Measurements from ENCODE around the gene LINGO3.

Gene LINGO3

DNA sequence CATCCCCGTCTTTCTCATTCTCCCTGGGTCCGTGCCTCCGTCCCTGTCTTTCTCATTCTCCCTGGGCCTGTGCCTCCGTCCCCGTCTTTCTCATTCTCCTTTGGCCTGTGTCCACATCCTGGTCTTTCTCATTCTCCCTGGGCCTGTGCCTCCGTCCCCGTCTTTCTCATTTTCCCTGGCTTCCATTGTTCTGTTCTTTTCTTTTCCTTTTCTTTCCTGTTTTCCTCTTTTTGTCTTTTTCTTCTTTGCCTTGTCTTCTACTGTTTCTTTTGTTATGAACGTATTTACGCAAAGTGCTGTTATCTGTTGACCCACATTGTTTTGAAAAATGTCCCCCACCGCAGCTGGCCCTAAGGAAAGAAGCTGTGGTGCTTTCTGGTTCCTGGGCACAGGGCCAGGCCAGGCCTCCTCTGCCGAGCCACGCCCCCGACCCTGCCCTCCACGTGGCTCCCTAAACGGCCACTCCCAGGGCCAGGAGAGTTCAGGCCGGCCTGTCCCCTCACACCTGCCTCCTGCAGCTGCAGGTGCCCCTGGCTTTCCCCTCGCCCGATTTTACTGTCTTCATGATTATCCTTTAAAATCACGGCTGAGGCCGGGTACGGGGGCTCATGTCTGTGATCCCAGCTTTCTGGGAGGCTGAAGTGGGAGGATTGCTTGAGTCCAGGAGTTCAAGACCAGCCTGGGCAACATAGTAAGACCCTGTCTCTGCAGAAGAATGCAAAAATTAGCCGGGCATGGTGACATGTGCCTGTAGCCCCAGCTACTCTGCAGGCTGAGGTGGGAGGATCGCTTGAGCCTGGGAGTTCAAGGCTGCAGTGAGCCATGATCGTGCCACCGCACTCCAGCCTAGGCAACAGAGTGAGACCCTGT lies 38.1 kb upstream of the LINGO3 start:
- Histone ChIP-seq H3K36me3 (ENCODE audit: insufficient read depth, low read length) (peaks cover 10% of the 10 kb centered on the region), H3K9ac (ENCODE audit: low read depth, low read length) (no peak overlapping the region), H3K27me3 (ENCODE audit: control insufficient read depth, insufficient read depth, low read length) (no peaks in the 10 kb centered on the region), H3K4me1 (ENCODE audit: control insufficient read depth, insufficient read depth, low read length) (no peaks in the 10 kb centered on the region), H3K4me3 (ENCODE audit: low read length) (no peak overlapping the region), H3K9me3 (replicated peaks; ENCODE audit: low read length) (no peaks in the 10 kb centered on the region), H3K4me2 (ENCODE audit: low read length) (no peak overlapping the region)

DNA sequence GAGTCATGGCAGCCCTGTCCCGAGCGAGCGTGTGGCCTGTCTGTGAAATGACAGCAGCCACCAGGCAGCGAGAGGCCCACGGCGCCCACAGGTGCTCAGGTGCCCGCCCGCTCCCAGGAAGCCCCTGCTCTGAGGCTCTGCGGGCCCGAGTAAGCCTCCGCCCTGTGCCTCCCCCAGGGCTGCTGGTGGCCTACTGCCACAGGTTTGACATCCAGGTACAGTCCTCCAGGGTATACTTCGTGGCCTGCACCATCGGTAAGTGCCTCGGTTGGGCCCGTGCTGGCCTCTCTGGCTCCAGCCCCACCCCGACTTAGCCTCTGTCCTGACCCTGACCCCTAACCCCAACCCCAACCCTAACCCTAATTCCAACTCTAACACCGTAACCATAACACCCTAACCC lies 37.1 kb upstream of the LINGO3 start:
- Histone ChIP-seq H3K4me2 (ENCODE audit: low read length) (no peak overlapping the region), H3K27me3 (ENCODE audit: control insufficient read depth, insufficient read depth, low read length) (no peaks in the 10 kb centered on the region), H3K9ac (ENCODE audit: low read depth, low read length) (no peak overlapping the region), H3K4me1 (ENCODE audit: control insufficient read depth, insufficient read depth, low read length) (no peaks in the 10 kb centered on the region), H3K4me3 (ENCODE audit: low read length) (no peak overlapping the region), H3K9me3 (replicated peaks; ENCODE audit: low read length) (no peaks in the 10 kb centered on the region), H3K36me3 (ENCODE audit: insufficient read depth, low read length) (peaks cover 5% of the 10 kb centered on the region)

DNA sequence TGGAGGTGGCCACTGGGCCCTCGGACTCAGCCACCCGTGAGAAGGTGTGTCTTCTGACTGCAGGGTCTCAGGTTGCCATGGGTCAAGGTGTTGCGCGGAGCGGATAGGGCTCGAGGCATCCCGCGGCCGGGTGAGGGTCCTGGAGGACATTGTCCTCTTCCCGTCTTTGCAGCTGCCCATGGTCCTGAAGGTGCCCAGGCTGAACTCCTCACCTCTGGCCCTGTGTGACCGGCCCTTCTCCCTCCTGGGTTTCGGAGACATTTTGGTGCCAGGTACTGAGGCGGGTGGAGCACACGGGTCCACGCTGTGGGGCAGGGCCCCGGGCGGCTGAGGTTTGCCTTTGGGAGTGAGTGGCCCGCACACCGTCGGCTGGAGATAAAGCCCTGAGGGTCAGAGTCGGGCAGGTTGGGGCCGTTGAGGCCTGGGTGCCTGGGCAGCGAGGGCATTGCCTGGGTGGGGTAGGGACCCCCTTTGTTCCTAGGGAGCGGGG lies 36.5 kb upstream of the LINGO3 start:
- Histone ChIP-seq H3K4me3 (ENCODE audit: low read length) (no peak overlapping the region), H3K9ac (ENCODE audit: low read depth, low read length) (no peak overlapping the region), H3K4me1 (ENCODE audit: control insufficient read depth, insufficient read depth, low read length) (no peaks in the 10 kb centered on the region), H3K9me3 (replicated peaks; ENCODE audit: low read length) (no peaks in the 10 kb centered on the region), H3K36me3 (ENCODE audit: insufficient read depth, low read length) (peaks cover 6% of the 10 kb centered on the region), H3K4me2 (ENCODE audit: low read length) (no peak overlapping the region), H3K27me3 (ENCODE audit: control insufficient read depth, insufficient read depth, low read length) (no peaks in the 10 kb centered on the region)

DNA sequence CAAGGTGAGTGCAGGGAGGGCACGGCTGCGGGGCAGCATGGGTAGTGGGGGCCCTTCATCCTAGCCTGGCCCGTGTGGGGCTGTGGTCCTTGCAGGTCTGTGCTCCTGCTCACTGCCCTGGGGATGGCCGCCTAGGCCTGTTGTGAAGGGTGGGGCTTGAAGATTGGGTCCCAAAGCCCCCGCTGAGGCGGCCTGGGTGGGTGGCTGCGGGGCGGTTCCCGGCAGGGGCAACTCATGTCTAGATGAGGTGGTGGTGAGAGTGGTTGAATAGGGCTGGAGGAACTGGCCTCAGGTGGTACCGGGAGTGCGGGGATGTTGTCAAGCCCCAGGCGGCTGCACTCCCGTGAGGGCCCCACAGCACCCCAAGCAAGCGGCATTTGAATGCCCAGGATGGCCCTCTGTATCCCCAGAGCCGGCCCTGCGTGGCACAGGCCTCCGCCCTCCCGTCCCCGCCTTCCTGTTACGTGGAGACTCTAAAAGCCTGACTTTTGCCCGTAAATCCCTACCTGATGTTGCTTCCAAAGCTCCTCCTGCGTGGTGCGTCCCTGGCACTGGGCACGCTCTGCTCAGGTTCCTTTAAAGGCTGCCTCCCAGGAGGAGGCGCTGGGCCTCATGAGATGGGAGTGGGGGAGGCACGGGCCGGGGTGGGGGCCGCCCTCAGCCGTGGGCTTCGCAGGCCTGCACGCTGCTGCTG lies 35.5 kb upstream of the LINGO3 start:
- Histone ChIP-seq H3K9ac (ENCODE audit: low read depth, low read length) (no peak overlapping the region), H3K27me3 (ENCODE audit: control insufficient read depth, insufficient read depth, low read length) (no peaks in the 10 kb centered on the region), H3K4me1 (ENCODE audit: control insufficient read depth, insufficient read depth, low read length) (no peaks in the 10 kb centered on the region), H3K9me3 (replicated peaks; ENCODE audit: low read length) (no peaks in the 10 kb centered on the region), H3K36me3 (ENCODE audit: insufficient read depth, low read length) (peaks cover 6% of the 10 kb centered on the region), H3K4me2 (ENCODE audit: low read length) (no peak overlapping the region), H3K4me3 (ENCODE audit: low read length) (no peak overlapping the region)

DNA sequence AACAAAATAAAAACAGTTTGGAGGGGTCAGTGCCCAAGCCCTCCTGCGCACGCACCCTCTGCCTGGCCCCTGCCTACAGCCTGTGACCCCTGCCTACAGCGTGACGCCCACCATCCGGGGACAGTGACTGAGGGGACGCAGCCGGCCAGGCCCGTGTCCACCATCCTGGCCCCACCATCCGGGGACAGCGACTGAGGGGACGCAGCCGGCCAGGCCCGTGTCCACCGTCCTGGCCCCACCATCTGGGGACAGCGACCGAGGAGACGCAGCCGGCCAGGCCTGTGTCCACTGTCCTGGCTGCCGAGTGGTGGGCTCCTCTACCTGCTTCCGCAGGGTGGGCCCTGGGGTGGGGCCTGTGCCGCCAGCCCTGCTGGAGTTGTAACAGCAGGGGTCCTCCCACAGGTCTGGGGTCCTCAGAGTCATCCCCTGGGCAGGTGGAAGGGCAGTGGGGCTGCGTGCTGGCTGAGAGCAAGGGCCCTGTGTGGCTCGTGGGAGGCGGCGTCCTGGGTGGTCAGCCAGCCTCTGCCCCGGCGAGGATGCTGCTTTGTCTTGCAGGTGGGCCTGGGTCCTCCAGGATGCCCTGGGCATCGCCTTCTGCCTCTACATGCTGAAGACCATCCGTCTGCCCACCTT lies 34.8 kb upstream of the LINGO3 start:
- no peaks in the 10 kb centered on the region for H3K27me3 ChIP-seq (ENCODE audit: control insufficient read depth, insufficient read depth, low read length)
- no peaks in the 10 kb centered on the region for H3K9me3 ChIP-seq (replicated peaks; ENCODE audit: low read length)
- H3K9ac ChIP-seq (ENCODE audit: low read depth, low read length): no peak overlapping the region
- H3K4me3 ChIP-seq (ENCODE audit: low read length): no peak overlapping the region
- H3K36me3 ChIP-seq (ENCODE audit: insufficient read depth, low read length): peaks cover 6% of the 10 kb centered on the region
- H3K4me2 ChIP-seq (ENCODE audit: low read length): no peak overlapping the region
- H3K4me1 ChIP-seq (ENCODE audit: control insufficient read depth, insufficient read depth, low read length): no peaks in the 10 kb centered on the region

DNA sequence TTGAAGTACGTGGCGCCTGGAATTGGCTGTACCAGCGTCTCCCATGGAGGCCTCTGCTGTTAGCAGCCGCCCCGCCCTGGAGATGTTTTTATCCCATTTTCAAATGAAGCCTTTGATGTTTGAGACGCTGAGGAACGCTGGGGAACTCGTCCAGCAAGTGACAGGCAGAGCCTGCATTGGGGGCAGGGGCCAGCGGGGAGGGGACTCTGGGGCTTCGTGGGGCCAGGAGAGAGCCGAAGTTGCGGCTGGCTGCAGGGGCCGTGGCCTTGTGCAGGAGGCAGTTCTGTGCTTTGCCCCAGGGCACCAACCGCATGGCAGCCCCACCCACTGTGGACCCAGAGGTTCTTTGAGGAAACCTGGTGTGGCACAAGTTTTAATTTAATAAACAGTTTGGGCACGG lies 34.0 kb upstream of the LINGO3 start:
- Histone ChIP-seq H3K27me3 (ENCODE audit: control insufficient read depth, insufficient read depth, low read length) (no peaks in the 10 kb centered on the region), H3K4me2 (ENCODE audit: low read length) (no peak overlapping the region), H3K9ac (ENCODE audit: low read depth, low read length) (no peak overlapping the region), H3K36me3 (ENCODE audit: insufficient read depth, low read length) (peaks cover 6% of the 10 kb centered on the region), H3K4me1 (ENCODE audit: control insufficient read depth, insufficient read depth, low read length) (no peaks in the 10 kb centered on the region), H3K9me3 (replicated peaks; ENCODE audit: low read length) (no peaks in the 10 kb centered on the region), H3K4me3 (ENCODE audit: low read length) (no peak overlapping the region)

DNA sequence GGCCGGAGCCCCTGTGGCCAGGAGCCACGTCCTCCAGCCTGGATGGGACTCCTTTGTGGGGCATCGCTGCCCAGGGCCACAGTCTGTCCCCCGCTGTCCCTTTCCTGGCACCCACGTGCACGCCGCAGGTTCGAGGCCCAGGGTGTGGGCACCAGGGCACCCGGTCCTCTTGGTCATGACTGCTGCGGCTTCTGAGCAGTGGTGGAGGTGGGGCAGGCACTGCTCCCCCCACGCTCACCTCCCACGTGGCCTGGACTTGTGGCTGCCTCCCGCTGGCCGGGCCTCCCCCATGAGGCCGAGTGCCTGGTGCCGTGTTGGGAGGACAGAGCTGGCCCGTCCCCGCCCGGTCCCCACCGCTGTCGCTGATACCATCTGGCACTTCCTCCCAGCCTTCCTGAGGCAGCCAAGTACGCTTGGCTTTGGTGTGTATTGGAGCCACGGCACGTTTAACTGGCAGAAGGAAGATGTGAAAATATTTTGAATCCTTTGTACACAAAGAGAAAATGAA lies 33.3 kb upstream of the LINGO3 start:
- Histone ChIP-seq H3K9me3 (replicated peaks; ENCODE audit: low read length) (no peaks in the 10 kb centered on the region), H3K4me3 (ENCODE audit: low read length) (no peak overlapping the region), H3K4me2 (ENCODE audit: low read length) (no peak overlapping the region), H3K9ac (ENCODE audit: low read depth, low read length) (no peak overlapping the region), H3K27me3 (ENCODE audit: control insufficient read depth, insufficient read depth, low read length) (no peaks in the 10 kb centered on the region), H3K36me3 (ENCODE audit: insufficient read depth, low read length) (peaks cover 6% of the 10 kb centered on the region), H3K4me1 (ENCODE audit: control insufficient read depth, insufficient read depth, low read length) (no peaks in the 10 kb centered on the region)

DNA sequence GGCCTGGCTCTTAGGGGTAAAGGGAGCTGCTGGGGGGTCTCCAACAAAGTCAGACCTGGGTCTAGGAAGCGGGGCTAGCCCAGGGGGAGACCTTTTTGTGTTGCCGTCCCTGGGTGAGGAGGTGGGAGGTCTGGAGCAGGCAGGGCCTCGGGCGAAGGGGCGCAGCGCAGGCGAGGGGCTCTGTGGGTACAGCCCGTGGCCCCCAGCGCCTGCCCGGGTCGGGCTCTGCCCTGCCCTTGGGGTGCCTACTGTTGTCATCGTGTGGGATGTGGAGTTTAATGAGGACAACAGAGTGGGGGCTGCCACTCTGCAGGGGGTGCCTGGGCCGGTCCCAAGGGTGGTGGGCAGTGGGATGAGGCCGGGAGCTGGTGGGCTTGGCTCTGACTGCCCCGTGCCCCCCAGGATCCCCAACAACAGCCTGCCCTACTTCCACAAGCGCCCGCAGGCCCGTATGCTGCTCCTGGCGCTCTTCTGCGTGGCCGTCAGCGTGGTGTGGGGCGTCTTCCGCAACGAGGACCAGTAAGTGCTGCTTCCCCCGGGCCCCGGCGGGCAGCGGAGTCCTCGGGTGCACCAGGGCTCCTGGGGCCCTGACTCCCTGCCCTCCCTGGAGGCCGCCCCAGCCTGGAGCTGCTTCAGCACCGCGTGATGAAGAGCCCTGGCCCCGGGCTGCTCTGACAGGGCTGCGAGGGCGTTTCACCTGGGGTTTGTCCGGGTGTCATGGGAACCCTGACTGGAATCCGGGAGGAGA lies 32.7 kb upstream of the LINGO3 start:
- no peak overlapping the region for H3K4me2 ChIP-seq (ENCODE audit: low read length)
- no peak overlapping the region for H3K4me3 ChIP-seq (ENCODE audit: low read length)
- H3K27me3 ChIP-seq (ENCODE audit: control insufficient read depth, insufficient read depth, low read length): no peaks in the 10 kb centered on the region
- no peaks in the 10 kb centered on the region for H3K4me1 ChIP-seq (ENCODE audit: control insufficient read depth, insufficient read depth, low read length)
- H3K9me3 ChIP-seq (replicated peaks; ENCODE audit: low read length): no peaks in the 10 kb centered on the region
- H3K36me3 ChIP-seq (ENCODE audit: insufficient read depth, low read length): peaks cover 6% of the 10 kb centered on the region
- H3K9ac ChIP-seq (ENCODE audit: low read depth, low read length): no peak overlapping the region

DNA sequence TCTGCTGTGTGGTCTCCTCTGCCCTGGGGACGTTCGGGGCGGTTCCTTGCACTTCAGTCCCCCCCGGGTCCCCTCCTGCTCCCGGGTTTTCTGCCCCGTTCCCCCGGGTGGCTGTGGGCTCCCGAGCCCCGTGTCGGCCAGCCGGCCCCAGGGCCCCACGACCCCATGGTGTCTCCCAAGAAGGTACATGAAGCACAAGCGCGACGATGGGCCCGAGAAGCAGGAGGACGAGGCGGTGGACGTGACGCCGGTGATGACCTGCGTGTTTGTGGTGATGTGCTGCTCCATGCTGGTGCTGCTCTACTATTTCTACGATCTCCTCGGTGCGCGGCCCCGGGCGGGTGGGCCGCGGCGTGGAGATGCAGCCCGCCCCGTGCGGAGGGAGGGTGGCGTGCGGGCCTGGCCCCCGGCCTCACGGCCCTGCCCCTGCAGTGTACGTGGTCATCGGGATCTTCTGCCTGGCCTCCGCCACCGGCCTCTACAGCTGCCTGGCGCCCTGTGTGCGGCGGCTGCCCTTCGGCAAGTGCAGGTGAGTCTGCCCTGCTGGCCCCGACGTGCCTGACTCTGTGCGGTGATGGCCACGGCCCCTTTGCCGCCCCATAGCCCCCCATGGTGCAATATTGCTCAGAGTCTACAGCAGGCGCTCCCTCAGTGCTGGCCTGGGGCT lies 31.8 kb upstream of the LINGO3 start:
- Histone ChIP-seq H3K27me3 (ENCODE audit: control insufficient read depth, insufficient read depth, low read length) (no peaks in the 10 kb centered on the region), H3K4me1 (ENCODE audit: control insufficient read depth, insufficient read depth, low read length) (no peaks in the 10 kb centered on the region), H3K36me3 (ENCODE audit: insufficient read depth, low read length) (peaks cover 6% of the 10 kb centered on the region), H3K9me3 (replicated peaks; ENCODE audit: low read length) (no peaks in the 10 kb centered on the region), H3K9ac (ENCODE audit: low read depth, low read length) (no peak overlapping the region), H3K4me3 (ENCODE audit: low read length) (no peak overlapping the region), H3K4me2 (ENCODE audit: low read length) (no peak overlapping the region)

DNA sequence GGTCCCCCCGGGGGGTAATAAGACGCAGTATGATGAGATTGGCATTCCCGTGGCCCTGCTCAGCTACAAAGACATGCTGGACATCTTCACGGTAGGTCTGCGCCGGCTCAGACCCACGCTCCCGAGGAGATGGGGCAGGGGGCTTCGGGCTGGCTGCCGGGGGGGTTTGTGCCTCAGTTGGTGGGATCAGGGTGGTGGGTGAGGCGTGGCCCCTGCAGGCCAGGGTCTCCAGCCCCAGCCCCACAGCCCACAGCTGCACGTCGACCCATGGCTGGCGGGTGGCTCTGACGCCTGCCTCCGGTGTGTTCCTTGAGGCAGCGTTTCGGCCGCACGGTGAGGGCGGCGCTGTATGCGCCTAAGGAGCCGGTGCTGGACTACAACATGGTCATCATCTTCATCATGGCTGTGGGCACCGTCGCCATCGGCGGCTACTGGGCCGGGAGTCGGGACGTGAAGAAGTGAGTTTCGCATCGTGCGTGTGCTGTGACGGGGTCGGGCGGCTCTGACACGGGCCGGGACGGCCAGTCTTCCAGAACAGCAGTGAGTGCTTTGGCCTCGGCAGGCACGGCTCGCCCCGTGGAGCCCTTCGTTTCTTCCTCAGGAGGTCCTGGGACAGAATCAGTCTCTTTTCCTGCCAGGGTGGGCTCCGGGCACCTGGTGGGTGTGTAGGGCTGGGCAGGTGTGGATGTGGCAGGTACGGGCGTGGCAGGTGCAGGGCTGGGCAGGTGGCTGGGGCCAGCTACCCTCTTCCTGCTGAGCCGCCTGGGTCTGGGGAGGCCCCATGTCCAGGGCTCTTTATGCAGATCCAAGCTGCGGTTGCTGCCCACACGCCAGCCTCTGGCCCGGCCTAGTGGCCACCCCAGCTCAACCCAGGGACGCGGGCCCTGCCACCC lies 31.0 kb upstream of the LINGO3 start:
- no peak overlapping the region for H3K4me2 ChIP-seq (ENCODE audit: low read length)
- H3K4me3 ChIP-seq (ENCODE audit: low read length): no peak overlapping the region
- H3K36me3 ChIP-seq (ENCODE audit: insufficient read depth, low read length): peaks cover 8% of the 10 kb centered on the region
- no peak overlapping the region for H3K9ac ChIP-seq (ENCODE audit: low read depth, low read length)
- H3K27me3 ChIP-seq (ENCODE audit: control insufficient read depth, insufficient read depth, low read length): no peaks in the 10 kb centered on the region
- H3K9me3 ChIP-seq (replicated peaks; ENCODE audit: low read length): no peaks in the 10 kb centered on the region
- no peaks in the 10 kb centered on the region for H3K4me1 ChIP-seq (ENCODE audit: control insufficient read depth, insufficient read depth, low read length)
